HEK293 (cell line): ENCODE measurements around the gene FOXN3.

Experiments
- CTCF ChIA-PET: fragments of 350-600 bp; formaldehyde crosslinking; extraction: SDS; loops from one replicate; lab custom pipeline; 2021; ENCODE audit warnings: antibody characterized with exemption; lab: Yijun Ruan, JAX
- POLR2A ChIA-PET: fragments of 300-600 bp; formaldehyde crosslinking; extraction: SDS; loops from one replicate; lab custom pipeline; 2020; ENCODE audit warnings: antibody characterized with exemption, inconsistent platforms; lab: Yijun Ruan, JAX
- H3K27ac ChIP-seq: fragments of 200-500 bp; sonication (Bioruptor generic); 2 replicates; pipeline ENCODE4 v1.5.1; 2014; ENCODE audit warnings: low read depth, low read length, control low read depth, inconsistent platforms; ENCODE audit errors: extremely low read depth
- H3K36me3 ChIP-seq, 2 experiments: fragments of 200-500 bp in 1 of 2; sonication (Bioruptor generic) in 1 of 2; 1 replicate in 1 of 2; 2 replicates in 1 of 2; pipeline ENCODE4 v1.5.1; 2014 to 2017; ENCODE audit warnings: inconsistent platforms in 2 of 2, low read length in 2 of 2; ENCODE audit not compliant: control insufficient read depth in 2 of 2, insufficient read depth in 1 of 2
- H3K4me1 ChIP-seq: fragments of 200-500 bp; sonication (Bioruptor generic); 2 replicates; pipeline ENCODE4 v1.5.1; 2014; ENCODE audit warnings: mild to moderate bottlenecking, low read length, inconsistent platforms; ENCODE audit not compliant: control insufficient read depth, insufficient read depth
- H3K4me3 ChIP-seq: 2 replicates; pipeline ENCODE4 v1.5.1; 2011; ENCODE audit warnings: low read depth, mild to moderate bottlenecking, control low read depth, low read length, moderate library complexity
- H3K9me3 ChIP-seq: fragments of 200-500 bp; sonication (Bioruptor generic); 2 replicates; pipeline ENCODE4 v1.5.1; 2014; ENCODE audit warnings: low read depth, low read length, inconsistent platforms; ENCODE audit not compliant: control insufficient read depth, insufficient read depth
- BCL11A ChIP-seq: fragments of 450-650 bp; formaldehyde crosslinking; IDR thresholded peaks from 2 replicates; pipeline ENCODE4 v1.5.1; 2016; ENCODE audit warnings: low read depth, missing biosample characterization, missing genetic modification characterization
- FEZF1 ChIP-seq: fragments of 450-650 bp; formaldehyde crosslinking; IDR thresholded peaks from 2 replicates; pipeline ENCODE4 v1.5.1; 2016; ENCODE audit warnings: missing biosample characterization, missing genetic modification characterization
- HOXA7 ChIP-seq: sonication (generic); formaldehyde crosslinking; IDR thresholded peaks from 2 replicates; pipeline ENCODE4 v1.8.1; 2022; ENCODE audit warnings: missing genetic modification reagents, borderline replicate concordance
- SCRT1 ChIP-seq: fragments of 450-650 bp; formaldehyde crosslinking; IDR thresholded peaks from 2 replicates; pipeline ENCODE4 v1.5.1; 2016; ENCODE audit warnings: missing biosample characterization, missing genetic modification characterization, borderline replicate concordance
- WT1 ChIP-seq: fragments of 450-650 bp; formaldehyde crosslinking; IDR thresholded peaks from 2 replicates; pipeline ENCODE4 v1.5.1; 2016; ENCODE audit warnings: missing biosample characterization, missing genetic modification characterization
- ZNF10 ChIP-seq: fragments of 450-650 bp; formaldehyde crosslinking; IDR thresholded peaks from 2 replicates; pipeline ENCODE4 v1.5.1; 2017; ENCODE audit warnings: missing biosample characterization, missing genetic modification characterization
- ZNF146 ChIP-seq: fragments of 450-650 bp; formaldehyde crosslinking; IDR thresholded peaks from 2 replicates; pipeline ENCODE4 v1.5.1; 2016; ENCODE audit warnings: missing biosample characterization, missing genetic modification characterization
- ZNF155 ChIP-seq: fragments of 450-650 bp; formaldehyde crosslinking; IDR thresholded peaks from 2 replicates; pipeline ENCODE4 v1.5.1; 2016; ENCODE audit warnings: missing biosample characterization, missing genetic modification characterization
- ZNF211 ChIP-seq: fragments of 450-650 bp; formaldehyde crosslinking; IDR thresholded peaks from 2 replicates; pipeline ENCODE4 v1.5.1; 2016; ENCODE audit warnings: low read depth, missing biosample characterization, missing genetic modification characterization
- ZNF280C ChIP-seq: fragments of 450-650 bp; formaldehyde crosslinking; IDR thresholded peaks from 2 replicates; pipeline ENCODE4 v1.5.1; 2016; ENCODE audit warnings: missing biosample characterization, missing genetic modification characterization
- ZNF292 ChIP-seq: fragments of 450-650 bp; formaldehyde crosslinking; IDR thresholded peaks from 2 replicates; pipeline ENCODE4 v1.5.1; 2016; ENCODE audit warnings: low read depth, missing biosample characterization, missing genetic modification characterization, borderline replicate concordance
- ZNF302 ChIP-seq: fragments of 450-650 bp; formaldehyde crosslinking; IDR thresholded peaks from 2 replicates; pipeline ENCODE4 v1.5.1; 2016; ENCODE audit warnings: missing biosample characterization, missing genetic modification characterization, low read depth
- ZNF521 ChIP-seq: fragments of 450-650 bp; formaldehyde crosslinking; IDR thresholded peaks from 2 replicates; pipeline ENCODE4 v1.5.1; 2017; ENCODE audit warnings: missing biosample characterization, mild to moderate bottlenecking, missing genetic modification characterization
- ZNF585B ChIP-seq: fragments of 450-650 bp; formaldehyde crosslinking; IDR thresholded peaks from 2 replicates; pipeline ENCODE4 v1.5.1; 2016; ENCODE audit warnings: missing biosample characterization, missing genetic modification characterization
- ZNF624 ChIP-seq: fragments of 450-650 bp; formaldehyde crosslinking; IDR thresholded peaks from 2 replicates; pipeline ENCODE4 v1.5.1; 2017; ENCODE audit warnings: missing biosample characterization, missing genetic modification characterization
- TF ChIP-seq, protein P1 (sequence below): fragments of 450-650 bp; IDR thresholded peaks from 2 replicates; pipeline ENCODE4 v1.5.1; 2018; ENCODE audit warnings: missing biosample characterization, missing genetic modification characterization
- TF ChIP-seq, protein P2 (sequence below): fragments of 450-650 bp; formaldehyde crosslinking; IDR thresholded peaks from 2 replicates; pipeline ENCODE4 v1.5.1; 2016; ENCODE audit warnings: missing biosample characterization, missing genetic modification characterization, borderline replicate concordance
- TF ChIP-seq, protein P3 (sequence below): fragments of 450-650 bp; formaldehyde crosslinking; IDR thresholded peaks from 2 replicates; pipeline ENCODE4 v1.5.1; 2017; ENCODE audit warnings: missing biosample characterization, missing genetic modification characterization
- TF ChIP-seq, protein P4 (sequence below): fragments of 450-650 bp; formaldehyde crosslinking; IDR thresholded peaks from 2 replicates; pipeline ENCODE4 v1.5.1; 2016; ENCODE audit warnings: missing biosample characterization, missing genetic modification characterization, low read depth

FOXN3 gene

DNA sequence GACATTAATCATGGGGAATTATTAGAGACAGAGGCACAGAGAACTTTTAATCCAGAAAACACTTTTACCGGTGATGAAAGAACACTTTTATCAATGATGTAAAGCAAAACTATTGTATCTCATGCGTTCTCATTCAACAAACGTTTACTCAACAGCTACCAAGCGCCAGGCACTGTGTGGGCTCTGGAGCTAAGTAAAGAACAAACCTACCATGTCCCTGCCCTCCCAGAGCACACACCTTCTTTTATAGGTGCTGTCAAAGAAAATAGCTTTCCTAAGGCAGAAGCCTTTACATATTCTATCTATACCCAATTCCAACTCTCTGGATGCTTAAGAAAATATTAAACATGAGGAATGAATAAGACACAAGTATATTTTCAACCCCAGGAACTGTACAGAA, 91.1 kb downstream of the FOXN3 start:
- TF ChIP-seq FEZF1 (tag by site-specific recombination) (no peak), ZNF280C (tag by site-specific recombination) (no peak), ZNF10 (no peak), ZNF211 (tag by site-specific recombination) (no peak), BCL11A (tag by site-specific recombination) (no peak), ZNF302 (tag by site-specific recombination) (no peak), HOXA7 (no peak), ZNF624 (tag by site-specific recombination) (no peak), ZNF146 (tag by site-specific recombination) (no peak), ZNF155 (tag by site-specific recombination) (no peak), SCRT1 (no peak), ZNF521 (tag by site-specific recombination) (no peak), ZNF585B (tag by site-specific recombination) (no peak), ZNF292 (tag by site-specific recombination) (no peak), WT1 (tag by site-specific recombination) (no peak)
- TF ChIP-seq, protein P1, sequence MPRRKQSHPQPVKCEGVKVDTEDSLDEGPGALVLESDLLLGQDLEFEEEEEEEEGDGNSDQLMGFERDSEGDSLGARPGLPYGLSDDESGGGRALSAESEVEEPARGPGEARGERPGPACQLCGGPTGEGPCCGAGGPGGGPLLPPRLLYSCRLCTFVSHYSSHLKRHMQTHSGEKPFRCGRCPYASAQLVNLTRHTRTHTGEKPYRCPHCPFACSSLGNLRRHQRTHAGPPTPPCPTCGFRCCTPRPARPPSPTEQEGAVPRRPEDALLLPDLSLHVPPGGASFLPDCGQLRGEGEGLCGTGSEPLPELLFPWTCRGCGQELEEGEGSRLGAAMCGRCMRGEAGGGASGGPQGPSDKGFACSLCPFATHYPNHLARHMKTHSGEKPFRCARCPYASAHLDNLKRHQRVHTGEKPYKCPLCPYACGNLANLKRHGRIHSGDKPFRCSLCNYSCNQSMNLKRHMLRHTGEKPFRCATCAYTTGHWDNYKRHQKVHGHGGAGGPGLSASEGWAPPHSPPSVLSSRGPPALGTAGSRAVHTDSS (tag by site-specific recombination), result no peak
- TF ChIP-seq, protein P2, sequence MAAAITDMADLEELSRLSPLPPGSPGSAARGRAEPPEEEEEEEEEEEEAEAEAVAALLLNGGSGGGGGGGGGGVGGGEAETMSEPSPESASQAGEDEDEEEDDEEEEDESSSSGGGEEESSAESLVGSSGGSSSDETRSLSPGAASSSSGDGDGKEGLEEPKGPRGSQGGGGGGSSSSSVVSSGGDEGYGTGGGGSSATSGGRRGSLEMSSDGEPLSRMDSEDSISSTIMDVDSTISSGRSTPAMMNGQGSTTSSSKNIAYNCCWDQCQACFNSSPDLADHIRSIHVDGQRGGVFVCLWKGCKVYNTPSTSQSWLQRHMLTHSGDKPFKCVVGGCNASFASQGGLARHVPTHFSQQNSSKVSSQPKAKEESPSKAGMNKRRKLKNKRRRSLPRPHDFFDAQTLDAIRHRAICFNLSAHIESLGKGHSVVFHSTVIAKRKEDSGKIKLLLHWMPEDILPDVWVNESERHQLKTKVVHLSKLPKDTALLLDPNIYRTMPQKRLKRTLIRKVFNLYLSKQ (tag by site-specific recombination), result no peak
- TF ChIP-seq, protein P3, sequence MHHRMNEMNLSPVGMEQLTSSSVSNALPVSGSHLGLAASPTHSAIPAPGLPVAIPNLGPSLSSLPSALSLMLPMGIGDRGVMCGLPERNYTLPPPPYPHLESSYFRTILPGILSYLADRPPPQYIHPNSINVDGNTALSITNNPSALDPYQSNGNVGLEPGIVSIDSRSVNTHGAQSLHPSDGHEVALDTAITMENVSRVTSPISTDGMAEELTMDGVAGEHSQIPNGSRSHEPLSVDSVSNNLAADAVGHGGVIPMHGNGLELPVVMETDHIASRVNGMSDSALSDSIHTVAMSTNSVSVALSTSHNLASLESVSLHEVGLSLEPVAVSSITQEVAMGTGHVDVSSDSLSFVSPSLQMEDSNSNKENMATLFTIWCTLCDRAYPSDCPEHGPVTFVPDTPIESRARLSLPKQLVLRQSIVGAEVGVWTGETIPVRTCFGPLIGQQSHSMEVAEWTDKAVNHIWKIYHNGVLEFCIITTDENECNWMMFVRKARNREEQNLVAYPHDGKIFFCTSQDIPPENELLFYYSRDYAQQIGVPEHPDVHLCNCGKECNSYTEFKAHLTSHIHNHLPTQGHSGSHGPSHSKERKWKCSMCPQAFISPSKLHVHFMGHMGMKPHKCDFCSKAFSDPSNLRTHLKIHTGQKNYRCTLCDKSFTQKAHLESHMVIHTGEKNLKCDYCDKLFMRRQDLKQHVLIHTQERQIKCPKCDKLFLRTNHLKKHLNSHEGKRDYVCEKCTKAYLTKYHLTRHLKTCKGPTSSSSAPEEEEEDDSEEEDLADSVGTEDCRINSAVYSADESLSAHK, result no peak
- TF ChIP-seq, protein P4, sequence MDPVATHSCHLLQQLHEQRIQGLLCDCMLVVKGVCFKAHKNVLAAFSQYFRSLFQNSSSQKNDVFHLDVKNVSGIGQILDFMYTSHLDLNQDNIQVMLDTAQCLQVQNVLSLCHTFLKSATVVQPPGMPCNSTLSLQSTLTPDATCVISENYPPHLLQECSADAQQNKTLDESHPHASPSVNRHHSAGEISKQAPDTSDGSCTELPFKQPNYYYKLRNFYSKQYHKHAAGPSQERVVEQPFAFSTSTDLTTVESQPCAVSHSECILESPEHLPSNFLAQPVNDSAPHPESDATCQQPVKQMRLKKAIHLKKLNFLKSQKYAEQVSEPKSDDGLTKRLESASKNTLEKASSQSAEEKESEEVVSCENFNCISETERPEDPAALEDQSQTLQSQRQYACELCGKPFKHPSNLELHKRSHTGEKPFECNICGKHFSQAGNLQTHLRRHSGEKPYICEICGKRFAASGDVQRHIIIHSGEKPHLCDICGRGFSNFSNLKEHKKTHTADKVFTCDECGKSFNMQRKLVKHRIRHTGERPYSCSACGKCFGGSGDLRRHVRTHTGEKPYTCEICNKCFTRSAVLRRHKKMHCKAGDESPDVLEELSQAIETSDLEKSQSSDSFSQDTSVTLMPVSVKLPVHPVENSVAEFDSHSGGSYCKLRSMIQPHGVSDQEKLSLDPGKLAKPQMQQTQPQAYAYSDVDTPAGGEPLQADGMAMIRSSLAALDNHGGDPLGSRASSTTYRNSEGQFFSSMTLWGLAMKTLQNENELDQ, result no peak
- Histone ChIP-seq H3K9me3 (no peaks in the 10 kb centered on the region), H3K4me3 (no peak overlapping the region), H3K36me3 (peaks cover 0 to 3% of the 10 kb centered on the region in 2 experiments; a peak in 1 of 3 replicates), H3K4me1 (peaks cover 4% of the 10 kb centered on the region), H3K27ac (no peak overlapping the region)
- CTCF ChIA-PET, result no interaction called here
- POLR2A ChIA-PET, result no interaction called here
